NK-92 (cell line): ENCODE data around the gene HMCN2.

ENCODE experiments used
- DNase-seq: peaks from one replicate; lab custom pipeline; 2025; ENCODE audit not compliant: unreplicated experiment; lab: John Stamatoyannopoulos, UW

The HMCN2 gene

DNA sequence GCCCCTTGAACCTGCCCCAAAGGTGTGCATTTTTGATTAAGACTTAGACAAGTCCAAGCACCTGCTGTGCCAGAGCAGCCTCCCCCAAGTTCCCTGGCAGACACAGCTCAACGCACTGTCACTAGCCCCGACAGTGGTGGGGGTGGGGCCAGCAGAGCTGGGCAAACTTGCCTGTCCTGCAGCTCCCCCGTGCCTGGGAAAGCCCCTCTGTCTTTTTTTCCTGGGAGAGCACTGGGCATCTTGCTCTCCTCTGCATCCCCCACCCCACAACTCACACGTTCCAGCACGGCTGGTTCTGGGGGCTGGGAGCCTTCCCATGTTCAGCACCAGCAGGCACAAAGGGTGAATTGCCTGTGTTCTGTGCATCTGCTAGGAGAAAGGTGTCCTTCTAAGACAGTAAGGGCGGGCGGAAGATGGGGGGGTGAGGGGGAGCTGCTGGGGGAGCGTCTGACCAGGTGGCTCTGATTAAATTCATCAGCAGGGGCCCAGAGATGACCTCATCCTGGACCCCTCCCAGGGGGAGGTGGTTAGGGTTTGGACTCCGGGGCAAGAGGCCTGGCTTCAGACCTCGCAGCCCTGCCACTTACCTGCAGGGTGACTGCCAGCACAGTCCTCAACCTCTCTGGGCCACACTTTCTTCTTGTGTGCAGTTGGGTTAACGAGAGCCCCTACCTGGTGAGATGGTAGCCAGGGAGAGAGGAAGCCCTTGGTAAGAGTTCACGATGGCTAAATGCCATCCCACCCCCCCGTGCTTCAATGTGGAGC lies 23.5 kb downstream of the HMCN2 start:
- no peak for DNase-seq

DNA sequence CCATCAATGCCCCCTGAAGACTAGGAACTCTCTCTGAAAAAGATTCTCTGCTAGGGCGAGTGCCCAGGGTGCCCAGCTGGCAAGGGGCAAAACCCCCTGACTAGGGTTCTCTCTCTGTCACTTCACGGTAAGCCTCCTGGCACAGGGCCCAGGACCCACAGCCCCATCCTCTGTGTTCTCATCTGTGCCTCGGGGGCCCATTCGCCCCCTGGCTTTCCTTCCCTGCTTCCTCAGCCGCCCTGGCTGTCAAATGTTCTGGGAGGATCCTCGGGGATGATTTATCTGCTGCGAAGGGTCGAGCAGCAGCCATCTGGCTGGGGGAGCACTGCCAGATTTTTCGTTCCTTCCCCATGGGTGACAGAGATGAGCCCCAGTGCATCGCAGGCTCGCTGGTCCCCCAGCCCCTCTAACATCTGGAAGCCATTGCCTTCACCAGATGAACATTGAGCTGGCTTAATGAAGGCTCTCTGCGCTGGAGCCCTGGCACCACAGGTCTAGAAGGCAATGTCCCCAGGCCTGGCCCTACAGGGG lies 24.2 kb downstream of the HMCN2 start:
- no peak for DNase-seq

DNA sequence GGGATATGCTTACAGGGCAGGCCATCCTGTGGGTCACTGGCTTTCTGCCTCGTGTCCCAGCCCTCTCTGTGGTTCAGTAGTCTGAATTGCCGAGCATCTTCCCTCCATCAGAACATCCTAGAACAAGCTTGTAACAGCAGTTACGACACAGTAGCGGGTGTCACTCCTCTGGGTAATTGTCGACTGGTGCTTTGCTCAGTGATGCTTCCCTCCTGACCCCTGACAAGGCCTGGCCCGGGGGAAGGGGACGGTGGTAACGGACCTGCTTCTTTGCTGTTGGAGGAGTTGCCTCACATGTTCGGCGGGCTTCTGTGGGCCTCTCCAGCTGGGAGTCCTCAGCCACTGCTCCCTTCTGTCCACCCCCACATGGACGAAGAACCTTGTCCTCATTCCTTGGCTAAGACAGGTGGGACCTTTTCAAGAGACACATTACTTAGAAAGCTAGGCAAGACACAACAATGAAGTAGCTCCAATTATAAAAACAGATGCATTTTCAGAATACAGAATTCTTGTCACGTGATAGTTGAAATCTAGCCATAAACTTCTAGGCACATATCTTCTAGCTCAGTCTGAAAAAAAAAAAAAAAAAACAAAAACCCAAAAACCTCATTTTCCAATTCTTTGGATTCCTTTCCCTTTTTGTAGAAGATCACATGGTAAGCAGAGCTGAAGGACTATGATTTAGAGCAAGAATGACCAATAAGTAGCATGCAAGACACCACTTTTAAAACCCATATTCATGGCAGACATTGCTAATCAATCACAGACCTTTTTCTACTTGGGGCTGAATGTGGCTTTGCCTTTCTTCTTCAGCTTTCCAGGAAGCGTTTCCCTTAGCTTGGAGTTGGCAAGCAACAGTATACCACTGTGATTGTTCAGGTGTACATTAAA lies 25.0 kb downstream of the HMCN2 start:
- no peak for DNase-seq

DNA sequence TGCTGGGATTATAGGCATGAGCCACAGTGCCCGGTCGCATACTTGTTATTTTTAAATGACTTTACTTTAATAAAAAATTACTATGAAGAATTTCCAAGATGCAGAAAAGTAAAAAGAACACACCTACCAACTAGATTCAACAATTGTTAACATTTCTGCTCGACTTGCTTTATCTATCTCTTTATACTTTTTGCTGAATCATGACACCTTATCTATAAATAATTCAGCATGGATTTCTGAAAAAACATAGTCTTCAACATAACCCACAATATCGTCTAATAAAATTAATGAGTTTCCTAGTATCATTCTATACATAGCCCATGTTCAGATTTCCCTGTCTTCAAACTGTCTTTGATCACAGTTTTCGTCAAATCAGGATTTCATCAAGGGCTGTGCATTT lies 25.9 kb downstream of the HMCN2 start:
- DNase-seq: no peak

DNA sequence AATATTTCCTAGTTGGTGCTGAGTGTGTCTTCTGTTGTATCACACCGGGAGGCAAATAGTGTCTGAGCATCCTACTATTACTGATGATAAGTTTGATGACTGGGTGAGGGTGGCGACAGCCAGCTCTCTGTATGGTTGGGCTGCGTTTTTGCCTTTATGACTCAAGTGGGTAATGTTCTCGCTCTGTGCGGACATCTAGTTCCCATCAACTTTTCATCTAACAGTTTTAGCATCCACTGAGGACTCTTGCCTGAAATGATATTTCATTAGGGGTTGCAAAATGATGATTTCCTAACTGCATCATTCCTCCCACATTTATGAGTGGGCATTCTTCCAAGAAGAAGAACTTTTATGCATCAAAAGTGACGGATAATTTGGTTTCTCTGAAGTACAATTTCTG lies 26.5 kb downstream of the HMCN2 start:
- no peak for DNase-seq

DNA sequence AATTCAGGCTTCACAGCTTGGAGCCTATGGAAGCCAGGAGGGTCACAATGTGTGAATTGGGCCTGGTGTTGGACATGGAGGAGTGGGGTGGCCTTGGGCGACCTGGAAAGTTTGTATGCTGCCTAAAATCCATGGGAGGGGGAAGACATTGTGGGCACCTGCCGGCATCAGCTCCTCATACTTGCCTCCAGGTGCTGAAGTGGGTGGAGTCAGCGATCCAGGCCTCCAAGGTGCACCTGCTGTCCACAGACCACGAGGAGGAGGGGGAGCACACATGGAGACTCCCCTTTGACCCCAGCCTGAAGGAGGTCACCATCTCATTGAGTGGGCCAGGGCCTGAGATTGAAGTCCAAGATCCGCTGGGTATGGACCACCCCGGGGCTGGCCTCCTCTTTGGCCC lies 29.1 kb downstream of the HMCN2 start:
- no peak for DNase-seq

DNA sequence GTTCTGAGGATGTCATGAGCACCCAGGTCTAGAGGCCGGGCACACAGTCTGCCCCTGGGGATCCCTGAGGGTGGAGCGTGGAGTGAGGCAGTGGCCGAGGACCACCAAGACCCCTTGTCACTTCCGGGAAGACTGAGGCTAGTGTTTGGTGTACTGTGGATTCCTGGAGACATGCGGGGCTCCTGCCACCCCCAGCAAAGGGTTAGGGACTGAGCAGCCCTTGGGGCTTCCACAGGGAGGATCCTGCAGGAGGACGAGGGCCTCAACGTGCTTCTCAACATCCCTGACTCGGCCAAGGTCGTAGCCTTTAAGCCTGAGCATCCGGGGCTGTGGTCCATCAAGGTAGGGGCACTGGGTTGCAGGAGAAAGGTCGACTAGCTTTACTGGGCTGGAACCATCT lies 29.9 kb downstream of the HMCN2 start:
- no peak for DNase-seq

DNA sequence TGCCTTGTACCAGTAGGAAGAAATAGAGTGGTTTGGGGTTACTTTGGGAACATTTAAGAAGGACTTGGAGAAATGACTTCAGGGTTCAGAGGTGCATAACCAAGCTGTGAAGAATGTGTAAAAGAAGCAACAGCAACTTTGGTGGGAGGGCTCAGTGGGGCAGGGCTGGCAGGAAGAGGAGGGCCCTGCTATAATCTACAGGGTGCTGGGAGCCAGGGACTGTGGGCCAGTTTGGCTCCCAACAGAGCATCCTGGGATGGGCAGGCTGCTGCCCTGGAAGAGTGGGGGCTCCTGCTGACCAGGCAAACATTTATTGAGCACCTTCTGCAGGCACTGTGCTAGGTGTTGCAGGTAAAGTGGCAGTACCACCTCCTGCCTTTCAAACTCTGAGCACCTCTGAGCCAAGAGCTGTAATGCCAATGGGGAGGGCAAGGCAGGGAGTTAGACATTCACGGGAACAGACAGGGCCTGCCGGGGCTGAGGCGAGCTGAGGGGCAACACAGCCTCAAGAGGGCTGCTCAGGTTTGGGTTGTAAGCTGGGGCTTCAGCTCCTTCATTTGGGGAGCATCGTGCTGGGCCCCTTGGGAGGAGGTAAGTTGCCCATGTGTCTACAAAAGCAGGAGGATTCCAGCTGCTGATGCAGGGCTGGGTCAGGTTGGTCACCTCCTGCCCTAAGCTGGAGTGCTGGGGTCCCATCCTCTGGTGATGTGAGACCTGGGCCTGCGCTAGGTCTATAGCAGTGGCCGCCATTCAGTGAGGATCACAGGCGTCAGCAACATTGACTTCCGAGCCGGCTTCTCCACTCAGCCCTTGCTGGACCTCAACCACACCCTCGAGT lies 30.6 kb downstream of the HMCN2 start:
- DNase-seq: no peak

DNA sequence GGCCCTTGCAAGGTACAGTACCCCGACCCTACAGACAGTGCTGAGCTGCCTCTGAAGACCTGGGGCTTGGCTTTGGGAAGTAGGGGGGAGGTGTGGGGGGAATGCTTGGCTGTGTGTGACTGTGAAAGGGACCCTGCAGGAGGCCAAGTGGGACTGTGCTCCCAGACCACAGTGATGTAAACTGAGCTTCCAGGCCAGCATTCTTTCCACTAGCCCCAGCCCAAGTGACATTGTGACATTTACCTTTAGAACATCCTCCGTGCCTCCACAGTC lies 31.2 kb downstream of the HMCN2 start:
- DNase-seq: no peak

DNA sequence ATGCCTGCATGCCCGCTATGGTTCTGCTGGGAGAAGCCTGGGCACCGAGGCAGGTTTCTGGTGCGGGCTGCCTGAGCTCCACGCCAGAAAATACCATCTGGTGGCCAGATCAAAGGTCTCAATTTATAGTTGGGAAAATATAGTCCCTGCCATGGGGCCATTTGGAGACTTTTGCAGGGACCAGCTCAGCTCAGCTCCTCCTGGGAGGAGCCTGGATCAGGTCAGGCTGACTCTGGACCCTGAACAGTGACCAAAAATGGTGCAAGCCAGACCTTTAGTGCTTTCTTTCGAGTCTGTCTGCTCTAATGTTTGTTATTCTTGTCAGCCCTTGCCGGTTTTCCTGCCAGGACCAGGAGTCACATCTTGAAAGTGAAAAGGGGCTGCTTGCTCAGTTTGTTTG lies 31.8 kb downstream of the HMCN2 start:
- no peak for DNase-seq

DNA sequence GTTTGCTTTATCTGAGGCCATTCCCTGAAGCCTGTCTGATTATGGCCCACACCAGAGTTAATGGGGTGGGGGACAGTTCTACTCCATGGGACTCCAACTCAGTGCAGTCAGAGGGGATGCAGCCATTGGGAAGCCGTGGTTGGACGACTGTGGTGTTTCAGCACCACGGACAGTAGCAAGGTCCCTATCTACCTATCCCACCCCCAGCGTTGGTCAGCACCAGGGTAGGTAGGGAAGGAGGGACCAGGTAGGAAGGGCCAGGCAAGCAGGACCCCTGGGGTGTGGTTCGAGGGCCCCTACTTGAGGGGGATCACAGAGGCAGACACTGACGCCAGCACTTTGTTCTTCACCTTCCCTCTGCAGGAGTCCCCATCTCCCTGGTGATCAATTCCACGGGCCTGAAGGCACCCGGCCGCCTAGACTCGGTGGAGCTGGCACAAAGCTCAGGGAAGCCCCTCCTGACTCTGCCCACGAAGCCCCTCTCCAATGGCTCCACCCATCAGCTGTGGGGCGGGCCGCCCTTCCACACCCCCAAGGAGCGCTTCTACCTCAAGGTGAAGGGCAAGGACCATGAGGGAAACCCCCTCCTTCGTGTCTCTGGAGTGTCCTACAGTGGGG lies 33.2 kb downstream of the HMCN2 start:
- DNase-seq: no peak

DNA sequence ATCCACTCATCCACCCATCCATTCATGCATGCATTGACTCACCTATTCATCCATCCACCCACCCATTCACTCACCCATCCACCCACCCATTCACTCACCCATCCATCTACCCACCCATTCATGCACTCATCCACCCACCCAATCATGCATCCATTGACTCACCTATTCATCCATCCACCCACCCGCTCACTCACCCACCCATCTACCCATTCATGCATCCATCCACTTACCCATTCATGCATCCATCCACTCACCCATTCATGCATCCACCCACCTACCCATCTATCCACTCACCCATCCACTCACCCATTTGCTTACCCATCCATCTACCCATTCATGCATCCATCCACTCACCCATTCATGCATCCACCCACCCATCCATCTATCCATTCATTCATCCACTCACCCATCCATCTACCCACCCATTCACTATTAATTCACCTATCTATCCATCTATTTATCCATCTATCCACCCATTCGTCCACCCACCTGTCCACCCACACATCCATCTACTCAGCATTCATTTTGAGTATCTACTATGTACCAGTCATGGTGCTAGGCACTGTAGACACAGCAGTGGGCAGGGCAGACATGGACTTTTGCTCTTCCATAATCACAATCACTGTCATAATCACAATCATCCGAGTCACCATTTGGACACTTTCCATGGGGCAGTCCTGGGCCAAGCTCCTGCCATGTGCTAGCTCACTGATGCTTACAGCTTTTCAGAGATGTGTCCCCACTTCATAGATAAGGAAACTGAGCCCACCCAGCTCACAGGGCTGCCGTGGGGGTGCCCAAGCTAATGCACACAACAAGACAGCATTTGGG lies 34.4 kb downstream of the HMCN2 start:
- no peak for DNase-seq

DNA sequence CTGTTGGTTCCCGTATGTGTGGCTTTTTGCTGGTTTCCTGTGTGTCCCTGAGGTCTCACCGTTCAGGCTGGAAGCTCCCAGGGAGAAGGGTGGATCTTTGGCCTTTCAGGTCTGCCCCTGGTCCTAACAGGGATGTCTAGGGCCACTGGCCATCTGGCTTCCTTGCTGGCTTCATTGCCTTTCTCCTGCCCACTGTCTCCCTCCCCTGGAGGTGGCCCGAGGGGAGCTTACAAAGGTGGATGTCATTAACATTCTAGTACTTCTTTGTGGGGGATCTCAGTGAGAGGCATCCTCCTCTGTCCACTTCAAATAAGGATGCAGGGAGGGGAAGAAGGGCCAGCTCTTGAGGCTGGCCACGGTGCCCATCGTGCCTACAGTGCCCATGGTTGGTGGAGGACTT lies 35.2 kb downstream of the HMCN2 start:
- no peak for DNase-seq

DNA sequence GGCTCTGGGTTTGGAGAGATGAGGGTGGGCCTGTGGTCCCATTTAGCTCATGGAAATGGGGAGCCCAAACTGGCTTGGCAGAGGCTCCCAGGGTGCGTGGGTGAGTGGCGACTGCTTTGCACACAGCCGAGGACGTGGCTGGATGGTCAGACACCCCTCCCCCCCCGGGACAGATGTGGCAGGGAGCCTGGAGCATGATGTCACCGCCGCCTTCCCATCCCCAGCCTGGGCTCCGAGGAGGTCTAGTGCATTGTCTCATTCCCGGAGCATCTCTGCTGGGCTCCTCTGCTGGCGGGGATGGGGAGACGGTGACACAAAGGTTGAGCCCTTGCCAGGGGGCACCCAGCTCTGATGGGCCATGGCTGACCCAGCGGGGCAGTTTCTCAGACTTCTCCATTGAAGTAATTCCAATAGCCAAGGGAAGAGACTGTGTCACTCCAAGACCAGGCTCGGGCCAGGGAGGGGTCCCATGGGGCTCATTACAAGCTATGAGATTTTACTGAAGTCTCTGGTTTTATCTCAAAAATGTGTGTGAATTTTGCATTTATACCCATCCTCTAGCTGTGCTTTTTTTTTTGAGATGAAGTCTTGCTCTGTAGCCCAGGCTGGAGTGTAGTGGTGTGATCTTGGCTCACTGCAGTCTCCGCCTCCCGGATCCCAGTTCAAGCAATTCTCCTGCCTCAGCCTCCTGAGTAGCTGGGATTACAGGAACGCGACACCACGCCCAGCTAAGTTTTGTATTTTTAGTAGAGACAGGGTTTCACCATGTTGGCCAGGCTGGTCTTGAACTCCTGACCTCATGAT lies 36.1 kb downstream of the HMCN2 start:
- no peak for DNase-seq

DNA sequence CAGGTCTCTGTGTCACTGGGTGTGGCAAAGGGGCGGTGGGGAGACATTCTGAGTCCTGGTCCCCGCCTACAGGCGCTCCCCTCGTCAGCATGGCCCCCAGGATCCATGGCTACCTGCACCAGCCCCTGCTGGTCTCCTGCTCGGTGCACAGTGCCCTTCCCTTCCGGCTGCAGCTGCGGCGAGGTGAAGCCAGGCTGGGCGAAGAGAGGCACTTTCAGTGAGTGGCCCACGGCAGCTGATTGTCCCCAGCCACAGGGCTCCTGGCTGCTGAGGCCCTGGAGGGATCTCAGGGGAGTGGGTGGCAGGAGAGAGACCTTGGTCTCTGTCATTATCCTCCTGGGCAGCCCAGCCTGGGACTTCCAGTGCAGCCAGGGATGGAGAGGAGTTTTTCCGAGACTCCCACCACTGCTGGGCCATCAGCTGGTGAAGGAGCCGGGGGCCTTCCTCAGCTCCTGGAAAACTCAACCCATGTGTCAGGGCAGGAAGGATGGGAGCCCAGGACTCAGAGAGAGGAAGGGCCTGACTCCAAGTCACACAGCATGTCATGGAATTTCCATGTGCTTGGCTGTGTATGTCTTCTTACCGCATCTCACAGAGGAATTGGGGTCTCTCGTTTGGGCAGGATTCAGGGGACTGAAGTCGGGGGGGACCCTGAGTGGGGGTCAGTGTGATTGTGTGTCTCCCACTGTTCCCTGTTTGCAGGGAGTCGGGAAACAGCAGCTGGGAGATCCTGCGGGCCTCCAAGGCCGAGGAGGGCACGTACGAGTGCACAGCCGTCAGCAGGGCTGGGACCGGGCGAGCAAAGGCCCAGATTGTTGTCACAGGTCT lies 37.4 kb downstream of the HMCN2 start:
- no peak for DNase-seq

DNA sequence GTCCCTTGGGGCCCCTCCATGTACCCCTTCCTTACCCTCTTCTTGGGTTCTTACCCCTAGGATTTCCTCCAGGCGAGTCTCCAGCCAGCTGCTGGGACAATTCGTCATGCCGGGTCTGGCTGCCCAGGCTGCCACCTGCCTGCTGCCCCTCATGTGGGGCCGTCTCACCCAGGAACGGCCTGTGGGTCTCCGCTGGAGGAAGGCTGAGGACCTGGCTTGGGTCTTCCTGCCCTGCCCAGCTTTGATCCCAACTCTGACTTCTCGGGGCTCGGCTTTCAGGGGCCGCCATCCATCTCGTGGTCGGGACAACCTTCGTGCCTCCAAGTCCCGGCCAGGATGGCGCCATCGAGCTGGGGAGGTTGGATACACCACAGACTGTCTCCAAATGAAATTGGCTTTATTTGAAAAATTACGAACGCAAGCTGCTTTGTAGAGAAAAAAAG lies 38.1 kb downstream of the HMCN2 start:
- DNase-seq: no peak

DNA sequence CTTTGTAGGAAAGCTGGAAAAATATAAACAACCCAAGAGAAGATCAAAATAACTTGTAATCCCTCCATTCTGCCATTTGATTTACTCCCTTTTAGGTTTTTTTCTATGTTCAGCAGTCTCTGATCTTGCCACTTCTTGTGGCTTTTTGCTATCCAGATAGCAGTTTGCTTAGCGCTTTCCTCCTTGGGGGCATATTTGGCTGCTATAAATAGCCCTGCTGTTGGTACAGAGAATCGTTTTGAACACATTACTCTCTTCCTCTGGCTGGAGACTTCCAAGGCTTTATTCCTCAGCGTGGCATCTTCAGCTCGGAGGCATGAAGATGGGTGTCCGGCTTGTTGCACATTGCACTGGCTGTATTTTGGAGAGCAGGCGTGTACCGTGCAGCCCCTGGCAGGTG lies 38.6 kb downstream of the HMCN2 start:
- DNase-seq: no peak

DNA sequence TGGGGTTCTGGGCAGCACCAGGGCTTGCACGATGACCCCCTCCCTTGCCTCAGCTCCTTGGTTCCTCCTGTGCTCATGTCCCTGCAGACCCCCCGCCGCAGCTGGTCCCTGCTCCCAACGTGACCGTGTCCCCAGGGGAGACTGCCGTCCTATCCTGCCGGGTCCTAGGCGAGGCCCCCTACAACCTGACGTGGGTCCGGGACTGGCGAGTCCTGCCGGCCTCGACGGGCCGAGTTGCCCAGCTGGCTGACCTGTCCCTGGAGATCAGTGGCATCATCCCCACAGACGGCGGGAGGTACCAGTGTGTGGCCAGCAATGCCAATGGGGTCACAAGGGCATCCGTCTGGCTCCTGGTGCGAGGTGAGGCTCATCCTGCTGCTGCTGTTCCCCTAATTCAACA lies 39.1 kb downstream of the HMCN2 start:
- DNase-seq: no peak
